Rectal smooth muscle tissue (tissue), 1 donor: ENCODE results near the gene GTF2H3.
A peak's percentile ranks its signal among the peaks of the same experiment; 100 is the strongest.

ENCODE experiments used
- H3K27ac ChIP-seq: one replicate; pipeline ENCODE4 v1.7.0; 2013; ENCODE audit warnings: low read depth, low read length, inconsistent platforms
- H3K27me3 ChIP-seq: one replicate; pipeline ENCODE4 v1.7.0; 2013; ENCODE audit warnings: low read length; ENCODE audit not compliant: control insufficient read depth, insufficient read depth
- H3K36me3 ChIP-seq: one replicate; pipeline ENCODE4 v1.7.0; 2013; ENCODE audit warnings: low read length; ENCODE audit not compliant: control insufficient read depth, insufficient read depth
- H3K4me1 ChIP-seq: one replicate; pipeline ENCODE4 v1.7.0; 2013; ENCODE audit warnings: low read length; ENCODE audit not compliant: control insufficient read depth, insufficient read depth
- H3K4me3 ChIP-seq: one replicate; pipeline ENCODE4 v1.7.0; 2013; ENCODE audit warnings: low read length
- H3K9ac ChIP-seq: one replicate; pipeline ENCODE4 v1.7.0; 2013; ENCODE audit warnings: low read length

GTF2H3 gene

DNA sequence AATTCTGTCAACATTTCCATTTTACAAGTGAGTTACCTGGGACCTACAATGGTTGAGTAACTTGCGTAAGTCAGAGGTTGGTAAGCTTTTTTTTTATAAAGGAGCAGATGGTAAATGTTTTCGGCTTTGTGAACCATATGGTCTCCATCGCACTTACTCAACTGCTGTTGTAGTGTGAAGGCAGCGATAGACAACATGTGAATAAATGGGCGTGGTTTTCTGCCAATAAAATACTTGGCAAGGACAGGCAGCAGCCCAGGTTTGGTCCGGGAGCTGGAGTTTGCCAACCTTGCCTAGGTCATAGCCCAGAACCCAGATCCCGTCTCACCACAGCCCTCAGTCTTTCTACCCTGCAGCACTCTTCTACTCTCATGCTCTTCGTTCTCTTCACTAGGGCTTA lies 25.4 kb upstream of the GTF2H3 start:
- H3K9ac ChIP-seq = no peak overlapping the region
- H3K27me3 ChIP-seq = no peaks in the 10 kb centered on the region
- H3K36me3 ChIP-seq = peaks cover 37% of the 10 kb centered on the region
- no peaks in the 10 kb centered on the region for H3K4me1 ChIP-seq
- H3K27ac ChIP-seq = no peak overlapping the region
- no peak overlapping the region for H3K4me3 ChIP-seq

DNA sequence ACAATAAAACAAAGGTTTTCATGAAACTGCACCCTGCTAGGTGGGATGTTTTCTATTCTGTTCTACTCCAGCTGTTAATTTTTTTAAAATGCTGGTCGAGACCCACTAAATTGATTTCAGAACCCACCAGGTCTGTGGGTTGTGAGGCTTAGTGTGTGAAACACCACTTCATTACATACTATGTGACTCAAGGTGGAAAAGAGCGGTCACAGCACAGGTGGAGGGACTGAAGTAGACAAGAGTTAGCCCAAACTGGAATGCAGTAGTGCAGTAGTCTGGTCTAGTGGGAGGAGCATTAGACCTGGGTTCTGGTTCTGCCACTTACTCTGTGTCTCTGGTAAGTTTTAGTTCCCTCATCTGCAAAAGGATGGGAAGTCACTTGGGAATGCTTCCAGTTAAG lies 19.5 kb upstream of the GTF2H3 start:
- Histone ChIP-seq H3K9ac (no peak overlapping the region), H3K4me3 (no peak overlapping the region), H3K27me3 (no peaks in the 10 kb centered on the region), H3K36me3 (peaks cover 38% of the 10 kb centered on the region), H3K27ac (no peak overlapping the region), H3K4me1 (no peaks in the 10 kb centered on the region)

DNA sequence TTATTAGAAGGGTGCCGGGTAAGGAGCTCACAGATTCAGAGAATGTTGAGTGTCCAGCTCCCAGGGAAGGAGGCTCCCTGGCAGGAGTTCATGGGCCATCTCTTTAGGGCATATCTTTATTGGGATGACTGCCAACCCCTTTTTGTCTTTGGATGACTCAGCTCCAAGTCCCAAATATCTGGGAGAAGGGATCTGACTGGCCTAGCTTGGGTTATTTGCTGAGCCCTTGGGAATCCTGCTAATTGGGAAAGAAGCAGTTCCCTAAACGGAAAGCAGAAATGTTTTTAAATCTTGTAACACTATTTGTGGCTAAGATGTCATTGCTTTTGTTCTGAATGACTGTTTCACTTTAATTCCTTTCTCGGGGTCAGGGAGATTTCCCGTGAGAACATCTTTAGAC lies 19.1 kb upstream of the GTF2H3 start:
- Histone ChIP-seq H3K4me1 (no peaks in the 10 kb centered on the region), H3K4me3 (no peak overlapping the region), H3K9ac (no peak overlapping the region), H3K27me3 (no peaks in the 10 kb centered on the region), H3K36me3 (peaks cover 40% of the 10 kb centered on the region), H3K27ac (no peak overlapping the region)

DNA sequence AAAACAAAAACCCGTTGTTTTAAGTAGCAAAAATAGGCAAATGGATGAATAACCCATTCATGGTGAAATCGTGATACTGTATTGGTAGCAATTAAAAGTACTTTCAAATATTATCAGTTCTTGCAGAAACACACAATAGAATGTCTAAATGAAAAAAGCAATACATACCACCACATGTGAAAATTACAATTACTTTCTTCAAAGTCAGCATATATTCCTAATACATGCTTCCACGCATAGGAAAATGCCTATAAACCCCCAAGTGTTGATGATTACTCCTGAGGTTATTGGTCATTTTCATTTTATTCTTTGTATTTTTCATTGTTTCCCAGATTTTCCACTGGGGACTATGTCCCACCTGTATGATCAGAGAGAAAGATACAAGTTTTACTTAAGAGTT lies 16.5 kb upstream of the GTF2H3 start:
- H3K9ac ChIP-seq = no peak overlapping the region
- H3K4me3 ChIP-seq = no peak overlapping the region
- no peak overlapping the region for H3K27ac ChIP-seq
- no peaks in the 10 kb centered on the region for H3K4me1 ChIP-seq
- H3K36me3 ChIP-seq = peaks cover 39% of the 10 kb centered on the region
- no peaks in the 10 kb centered on the region for H3K27me3 ChIP-seq

DNA sequence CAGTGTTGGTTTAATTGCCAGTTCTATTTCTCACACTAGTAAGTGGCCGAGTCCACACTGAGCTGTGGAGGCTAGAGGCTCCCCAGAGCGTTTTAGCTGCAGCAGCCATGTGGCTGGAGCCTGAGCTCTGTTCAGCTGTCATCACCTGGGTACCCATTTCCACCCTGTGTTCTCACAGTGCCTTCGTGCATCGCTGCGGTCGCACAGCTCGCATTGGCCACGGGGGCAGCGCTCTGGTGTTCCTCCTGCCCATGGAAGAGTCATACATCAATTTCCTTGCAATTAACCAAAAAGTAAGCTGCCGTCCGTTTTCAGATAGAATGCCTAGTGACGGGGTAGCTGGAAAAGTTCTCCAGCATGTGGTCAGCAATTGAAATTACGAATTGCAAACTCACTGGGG lies 16.0 kb upstream of the GTF2H3 start:
- no peak overlapping the region for H3K4me3 ChIP-seq
- no peak overlapping the region for H3K9ac ChIP-seq
- H3K4me1 ChIP-seq = no peaks in the 10 kb centered on the region
- H3K27ac ChIP-seq = no peak overlapping the region
- peaks cover 42% of the 10 kb centered on the region for H3K36me3 ChIP-seq
- no peaks in the 10 kb centered on the region for H3K27me3 ChIP-seq

DNA sequence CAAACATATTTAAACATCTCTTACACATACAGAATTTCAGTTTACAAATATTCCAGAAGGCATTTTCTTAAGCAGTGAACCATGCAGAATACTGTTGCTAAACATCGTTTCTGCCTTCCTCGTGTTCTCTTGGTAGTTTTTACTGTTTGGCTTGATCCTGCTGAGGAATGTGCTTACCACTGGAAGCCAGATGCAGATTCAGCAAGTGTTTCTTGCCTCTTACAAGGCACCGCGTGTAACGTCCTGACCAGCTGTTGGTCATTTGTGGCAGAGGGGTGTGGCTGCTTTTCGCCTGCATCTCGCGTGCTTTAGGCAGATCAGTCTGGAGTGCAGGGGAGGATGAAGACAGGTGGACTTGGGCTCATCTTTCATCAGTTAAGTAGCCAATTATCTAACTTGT lies 12.5 kb upstream of the GTF2H3 start:
- Histone ChIP-seq H3K4me3 (no peak overlapping the region), H3K9ac (no peak overlapping the region), H3K36me3 (peaks cover 45% of the 10 kb centered on the region), H3K27me3 (no peaks in the 10 kb centered on the region), H3K27ac (no peak overlapping the region), H3K4me1 (no peaks in the 10 kb centered on the region)

DNA sequence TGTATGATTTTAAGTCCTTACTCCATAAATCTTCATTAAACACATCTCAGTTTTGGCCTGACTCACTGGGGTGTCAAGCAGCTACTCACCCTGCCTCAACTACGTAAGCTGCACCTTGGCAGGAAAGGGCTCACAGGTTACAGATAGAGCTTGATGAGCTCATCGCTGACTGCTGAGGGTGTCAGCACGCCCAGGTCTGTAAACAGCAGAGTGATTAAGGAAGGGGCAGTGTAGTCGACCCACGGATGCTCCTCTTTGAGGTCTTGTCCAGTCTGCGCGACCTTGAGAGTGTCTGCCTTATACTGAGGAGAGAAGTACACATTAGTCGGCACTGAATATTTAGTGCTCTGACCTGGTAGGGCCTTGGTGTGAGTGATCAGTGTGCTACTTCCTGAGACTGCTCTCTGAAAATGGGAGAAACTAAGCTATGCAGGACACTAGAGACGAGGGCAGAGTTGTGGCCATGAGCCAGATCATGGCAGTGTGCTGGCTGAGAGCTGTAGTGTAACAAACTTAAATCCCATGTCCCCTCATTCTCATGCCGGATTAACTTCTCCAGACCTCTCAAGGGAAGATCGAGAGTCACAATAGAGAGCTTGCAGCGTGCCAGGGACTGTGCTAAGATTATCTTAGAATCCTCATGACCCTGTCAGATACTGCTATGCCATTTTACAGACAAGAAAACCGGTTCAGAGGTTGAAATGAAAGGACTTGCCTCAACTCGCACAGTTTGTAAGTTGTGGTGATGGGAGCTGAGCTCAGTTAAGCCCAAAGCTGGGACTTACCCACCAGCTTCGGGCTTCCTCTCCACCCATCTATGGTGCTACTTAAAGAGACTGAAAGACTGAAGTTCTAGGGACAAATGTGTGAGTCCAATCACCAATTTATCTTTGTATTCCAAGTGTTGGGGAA lies 11.8 kb upstream of the GTF2H3 start:
- no peak overlapping the region for H3K4me3 ChIP-seq
- no peaks in the 10 kb centered on the region for H3K4me1 ChIP-seq
- peaks cover 45% of the 10 kb centered on the region for H3K36me3 ChIP-seq
- no peaks in the 10 kb centered on the region for H3K27me3 ChIP-seq
- H3K27ac ChIP-seq = no peak overlapping the region
- no peak overlapping the region for H3K9ac ChIP-seq

DNA sequence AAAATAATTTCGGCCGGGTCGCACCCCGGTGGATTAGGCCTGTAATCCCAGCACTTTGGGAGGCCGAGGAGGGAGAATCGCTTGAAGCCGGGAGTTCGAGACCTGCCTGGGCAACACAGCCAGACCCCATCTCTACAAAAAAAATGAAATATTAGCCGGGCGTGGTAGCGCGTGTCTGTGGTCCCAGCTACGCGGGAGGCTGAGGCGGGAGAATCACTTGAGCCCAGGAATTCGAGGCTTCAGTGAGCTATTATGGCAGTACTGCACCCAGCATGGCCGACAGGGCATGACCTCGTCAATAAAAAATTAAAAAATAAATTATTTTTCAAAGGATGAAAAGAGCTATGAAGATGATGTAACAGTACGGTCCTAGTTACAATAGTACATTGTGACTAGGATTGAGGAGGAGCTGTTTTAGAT lies 523 bp downstream of the GTF2H3 start:
- H3K36me3 ChIP-seq = peaks cover 14% of the 10 kb centered on the region
- H3K4me3 ChIP-seq = peak overlapping the region; percentile 97

DNA sequence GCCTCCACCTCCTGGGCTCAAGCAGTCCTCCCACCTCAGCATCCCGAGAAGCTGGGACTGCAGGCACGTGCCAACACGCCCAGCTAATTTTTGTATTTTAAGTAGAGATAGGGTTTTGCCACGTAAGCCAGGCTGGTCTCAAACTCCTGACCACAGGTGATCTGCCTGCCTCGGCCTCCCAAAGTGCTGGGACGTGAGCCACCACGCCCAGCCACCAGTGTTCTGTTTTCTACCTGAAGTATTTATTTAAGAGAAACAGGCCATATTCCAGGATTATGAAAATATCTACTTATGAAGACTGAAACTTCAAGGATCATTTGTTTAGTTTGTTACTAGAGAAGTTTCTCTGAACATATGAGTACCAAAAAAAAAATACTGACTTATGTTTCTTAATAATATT lies 10.3 kb downstream of the GTF2H3 start:
- H3K27ac ChIP-seq = no peak overlapping the region
- H3K4me3 ChIP-seq = no peak overlapping the region
- no peak overlapping the region for H3K9ac ChIP-seq
- no peaks in the 10 kb centered on the region for H3K27me3 ChIP-seq
- H3K36me3 ChIP-seq = peaks cover 4% of the 10 kb centered on the region
- H3K4me1 ChIP-seq = no peaks in the 10 kb centered on the region

More for the DNA sequence above, 523 bp downstream of the GTF2H3 start:
- Histone ChIP-seq H3K27ac (peak overlapping the region; percentile 91), H3K4me1 (peaks cover 11% of the 10 kb centered on the region), H3K9ac (peak overlapping the region; percentile 90), H3K27me3 (no peaks in the 10 kb centered on the region)

DNA sequence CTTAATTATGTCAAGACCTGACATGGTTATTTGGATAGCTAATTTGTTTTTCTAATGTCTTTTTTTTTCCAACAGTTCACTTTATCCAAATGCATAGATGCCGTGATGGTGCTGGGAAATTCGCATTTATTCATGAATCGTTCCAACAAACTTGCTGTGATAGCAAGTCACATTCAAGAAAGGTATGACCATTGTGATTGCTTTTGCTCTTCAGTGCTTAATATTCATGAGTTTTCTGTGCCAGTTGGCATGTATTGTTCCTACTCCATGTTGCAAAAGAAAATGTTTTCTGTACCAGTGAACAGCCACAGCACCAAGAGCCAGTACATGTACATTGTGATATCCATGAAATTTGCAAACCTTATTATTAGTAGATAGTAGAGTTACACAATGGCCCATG lies 11.8 kb downstream of the GTF2H3 start:
- no peaks in the 10 kb centered on the region for H3K27me3 ChIP-seq
- H3K27ac ChIP-seq = no peak overlapping the region
- no peak overlapping the region for H3K4me3 ChIP-seq
- no peak overlapping the region for H3K9ac ChIP-seq
- peaks cover 2% of the 10 kb centered on the region for H3K36me3 ChIP-seq
- no peaks in the 10 kb centered on the region for H3K4me1 ChIP-seq

DNA sequence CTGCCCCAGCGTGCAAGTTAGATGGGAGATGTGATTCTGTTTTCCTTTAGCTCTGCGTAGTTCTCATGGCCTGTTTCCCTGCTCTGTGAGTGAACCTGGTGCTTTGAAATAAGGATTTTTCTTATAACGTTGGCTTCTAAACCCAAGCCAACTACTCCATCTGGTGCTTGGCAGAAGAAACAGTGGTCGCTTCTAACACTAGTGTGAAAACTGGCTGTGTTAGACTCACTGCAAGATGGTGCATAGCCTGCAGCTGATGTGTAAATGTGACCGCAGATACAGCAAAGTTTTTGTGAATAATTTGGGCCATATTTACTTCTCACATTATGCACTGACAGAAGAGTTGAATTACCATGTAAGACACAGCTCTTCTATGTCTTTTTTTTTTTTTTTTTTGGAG lies 12.2 kb downstream of the GTF2H3 start:
- H3K36me3 ChIP-seq = peaks cover 2% of the 10 kb centered on the region
- no peak overlapping the region for H3K27ac ChIP-seq
- H3K9ac ChIP-seq = no peak overlapping the region
- H3K4me1 ChIP-seq = no peaks in the 10 kb centered on the region
- H3K27me3 ChIP-seq = no peaks in the 10 kb centered on the region
- no peak overlapping the region for H3K4me3 ChIP-seq

DNA sequence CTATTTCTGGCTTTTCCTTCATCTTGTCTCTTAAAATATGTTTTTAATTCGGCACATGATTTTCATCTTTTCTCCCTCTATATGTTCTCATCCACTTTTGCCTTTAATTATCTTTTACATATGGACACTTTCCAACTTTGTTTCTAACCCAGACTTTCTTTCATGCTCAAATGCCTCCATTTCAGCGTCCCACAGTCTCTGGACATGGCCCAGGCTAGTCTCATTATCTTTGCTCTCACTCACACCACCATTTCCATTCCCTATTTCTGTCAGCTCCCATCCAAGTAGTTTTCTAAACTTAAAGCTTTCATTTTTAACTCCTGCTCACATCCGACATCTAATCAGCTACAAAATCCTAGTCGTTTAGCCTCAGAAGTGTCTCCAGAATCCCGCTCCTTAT lies 14.8 kb downstream of the GTF2H3 start:
- no peak overlapping the region for H3K27ac ChIP-seq
- H3K36me3 ChIP-seq = peaks cover 2% of the 10 kb centered on the region
- no peak overlapping the region for H3K4me3 ChIP-seq
- no peaks in the 10 kb centered on the region for H3K27me3 ChIP-seq
- H3K4me1 ChIP-seq = no peaks in the 10 kb centered on the region
- no peak overlapping the region for H3K9ac ChIP-seq

DNA sequence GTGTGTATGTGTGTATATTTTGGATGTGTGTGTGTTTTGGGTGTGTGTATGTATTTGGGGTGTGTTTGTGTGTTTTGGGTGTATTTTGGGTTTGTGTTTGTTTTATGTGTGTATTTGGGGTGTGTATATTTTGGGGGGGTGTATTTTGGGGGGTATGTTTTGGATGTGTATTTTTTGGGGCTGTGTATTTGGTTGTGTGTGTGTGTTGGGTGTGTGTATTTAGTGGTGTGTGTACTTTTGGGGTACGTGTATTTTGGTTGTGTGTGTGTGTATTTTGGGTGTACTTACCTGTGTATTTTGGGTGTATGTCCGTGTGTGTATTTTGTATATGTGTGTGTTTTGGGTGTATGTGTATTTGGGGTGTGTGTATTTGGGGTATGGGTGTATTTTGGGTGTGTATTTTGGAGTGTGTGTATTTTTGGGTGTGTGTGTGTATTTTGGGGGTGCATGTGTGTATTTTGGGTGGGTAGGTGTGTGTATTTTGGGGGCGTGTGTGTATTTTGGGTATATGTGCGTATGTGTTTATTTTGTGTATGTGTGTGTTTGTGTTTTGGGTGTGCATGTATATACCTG lies 20.6 kb downstream of the GTF2H3 start:
- Histone ChIP-seq H3K36me3 (peaks cover 10% of the 10 kb centered on the region), H3K4me3 (no peak overlapping the region), H3K27ac (no peak overlapping the region), H3K9ac (no peak overlapping the region), H3K27me3 (no peaks in the 10 kb centered on the region), H3K4me1 (no peaks in the 10 kb centered on the region)
